ENCODE results near the gene TMEM123.

- TF ChIP-seq CTCF (IDR thresholded peaks at IDR 0.05; ENCODE audit: extremely low read depth in 1 of 2, insufficient read depth in 1 of 2, low read depth in 1 of 2, low read length in 2 of 2) = peak; percentile 30 to 51
- no peak for TF ChIP-seq FOS (IDR thresholded peaks at IDR 0.05; ENCODE audit: borderline replicate concordance, insufficient read depth, low read length)
- no peak for TF ChIP-seq POLR2AphosphoS5 (IDR thresholded peaks at IDR 0.05; ENCODE audit: insufficient read depth, low read depth, low read length)
- TF ChIP-seq POLR2A (IDR thresholded peaks at IDR 0.05; ENCODE audit: low read depth, low read length) = no peak
- no peak for TF ChIP-seq EZH2 (IDR thresholded peaks at IDR 0.05; ENCODE audit: borderline replicate concordance, low read depth, low read length, severe bottlenecking)
- TF ChIP-seq, protein P1, sequence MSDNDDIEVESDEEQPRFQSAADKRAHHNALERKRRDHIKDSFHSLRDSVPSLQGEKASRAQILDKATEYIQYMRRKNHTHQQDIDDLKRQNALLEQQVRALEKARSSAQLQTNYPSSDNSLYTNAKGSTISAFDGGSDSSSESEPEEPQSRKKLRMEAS (IDR thresholded peaks at IDR 0.05; ENCODE audit: insufficient read depth, insufficient read length) = no peak
Measured at GRCh38 chr11:102495161-102496042, 42.8 kb upstream of the TMEM123 start.
